Measurements from ENCODE around the gene ASIP.

The ASIP gene

DNA sequence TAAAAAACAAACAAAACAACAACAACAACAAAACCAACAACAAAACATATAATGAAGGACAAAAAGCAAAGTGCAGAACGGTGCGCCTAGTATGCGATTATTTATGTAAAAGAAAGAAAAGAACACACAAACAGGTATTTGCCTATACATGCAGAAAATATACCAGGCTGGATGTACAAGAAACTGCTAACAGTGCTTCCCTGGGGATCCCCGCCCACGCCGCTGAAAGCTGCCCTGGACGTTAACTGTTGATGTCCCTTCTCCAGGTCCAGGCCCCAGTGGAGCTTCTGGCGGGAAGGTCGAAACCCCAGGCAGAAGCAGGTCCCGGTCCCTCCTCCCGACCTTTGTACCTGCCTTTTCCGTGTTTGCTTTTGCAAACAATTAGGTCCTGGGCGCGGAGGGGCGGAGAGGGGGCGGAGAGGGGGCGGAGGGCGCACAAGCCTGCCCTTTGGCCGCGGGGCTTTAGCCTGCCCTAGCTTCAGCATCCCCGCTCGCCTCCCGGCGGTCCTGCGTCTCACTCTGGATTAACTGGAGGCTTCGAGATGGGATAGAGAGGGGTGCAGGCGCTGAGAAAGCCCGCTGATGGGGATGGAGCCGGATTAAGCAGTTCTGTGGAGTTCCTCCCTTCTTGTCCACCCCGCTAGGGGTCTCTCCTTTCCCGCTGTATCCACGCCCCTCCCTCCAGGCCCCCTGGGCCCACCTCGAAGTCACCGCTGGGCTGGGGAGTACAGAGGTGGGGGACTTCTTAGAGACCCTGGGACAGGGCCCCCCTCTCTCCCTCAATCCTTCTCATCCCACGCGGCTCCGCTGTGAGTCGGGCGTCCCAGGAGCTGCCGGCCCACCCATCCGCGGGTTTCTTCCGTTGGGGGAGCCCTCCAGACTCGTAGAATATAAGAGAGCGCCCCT, 70.1 kb downstream of the ASIP start:
- Mint-ChIP-seq H3K4me3 (no peak overlapping the region), H3K27ac (ENCODE audit: low read depth) (no peak overlapping the region), H3K36me3 (ENCODE audit: insufficient read depth) (peaks cover 2% of the 10 kb centered on the region), H3K27me3 (peaks cover 20% of the 10 kb centered on the region), H3K4me1 (peaks cover 14% of the 10 kb centered on the region), H3K9me3 (no peaks in the 10 kb centered on the region)
- DNase-seq (ENCODE audit: low spot score in 2 of 2) = no peak
- no peak for ATAC-seq (replicated peaks; ENCODE audit: extremely low read depth, poor library complexity, severe bottlenecking)

DNA sequence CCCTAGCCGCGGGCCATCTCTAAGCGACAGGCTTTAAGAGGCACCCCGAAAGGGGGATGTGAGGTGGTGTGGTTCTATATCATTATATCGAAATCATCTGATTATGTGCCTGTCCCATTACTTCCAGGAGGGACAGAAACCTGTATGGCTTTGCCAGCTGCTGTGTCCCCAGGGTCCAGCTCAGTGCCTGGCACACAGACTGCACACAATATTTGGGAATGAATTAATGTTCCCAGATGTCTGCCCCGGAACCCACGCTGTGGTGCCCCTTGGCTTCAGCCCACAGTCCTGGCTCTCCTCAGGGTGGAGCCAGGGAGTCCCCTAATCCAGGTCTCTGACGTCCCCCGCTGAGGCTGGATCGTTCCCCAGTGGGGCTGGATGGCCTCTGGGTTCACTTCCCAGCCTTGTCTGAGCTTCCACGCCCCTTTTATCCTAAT, 70.8 kb downstream of the ASIP start:
- H3K4me1 Mint-ChIP-seq = peaks cover 14% of the 10 kb centered on the region
- no peak overlapping the region for H3K4me3 Mint-ChIP-seq
- H3K9me3 Mint-ChIP-seq = no peaks in the 10 kb centered on the region
- no peak for DNase-seq (ENCODE audit: low spot score in 2 of 2)
- ATAC-seq (replicated peaks; ENCODE audit: extremely low read depth, poor library complexity, severe bottlenecking) = no peak
- no peak overlapping the region for H3K27ac Mint-ChIP-seq (ENCODE audit: low read depth)
- peaks cover 20% of the 10 kb centered on the region for H3K27me3 Mint-ChIP-seq
- peaks cover 2% of the 10 kb centered on the region for H3K36me3 Mint-ChIP-seq (ENCODE audit: insufficient read depth)

DNA sequence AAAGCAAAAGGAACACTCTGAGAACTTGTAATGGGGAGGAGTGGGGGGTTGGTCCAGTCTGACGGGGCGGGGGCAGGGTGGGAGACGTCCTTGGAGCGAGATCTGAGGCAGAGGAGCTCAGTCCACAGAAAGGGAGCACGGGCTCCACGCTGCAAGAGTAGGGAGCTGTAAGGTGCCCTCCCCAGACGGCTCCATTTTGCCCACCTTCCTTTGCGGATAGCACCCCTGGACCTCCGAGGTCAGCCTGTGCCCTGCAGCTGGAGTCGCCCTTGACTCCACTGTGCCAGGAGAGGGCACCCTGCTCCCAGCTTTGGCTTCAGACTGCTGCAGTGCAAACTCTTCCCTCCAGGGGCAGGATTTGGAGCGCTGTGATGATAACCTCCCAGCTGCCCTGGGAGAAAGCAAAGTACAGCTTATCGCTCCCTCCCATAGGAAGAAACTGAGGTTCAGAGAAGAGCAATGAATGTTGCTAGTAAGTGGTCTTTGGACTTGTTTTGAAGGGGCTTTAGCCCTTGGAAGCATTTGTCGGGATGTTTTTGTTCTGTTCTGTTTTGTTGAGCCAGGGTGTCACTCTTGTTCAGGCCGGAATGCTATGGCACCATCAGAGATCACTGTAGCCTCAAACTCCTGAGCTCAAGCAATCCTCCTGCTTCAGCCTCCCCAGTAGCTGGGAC, 71.5 kb downstream of the ASIP start:
- ATAC-seq (replicated peaks; ENCODE audit: extremely low read depth, poor library complexity, severe bottlenecking) (peak; percentile 98), DNase-seq (ENCODE audit: low spot score in 2 of 2) (peak; percentile 83 to 87)
- H3K36me3 Mint-ChIP-seq (ENCODE audit: insufficient read depth) = peaks cover 2% of the 10 kb centered on the region
- no peak overlapping the region for H3K27ac Mint-ChIP-seq (ENCODE audit: low read depth)
- peaks cover 20% of the 10 kb centered on the region for H3K27me3 Mint-ChIP-seq
- H3K4me1 Mint-ChIP-seq = peaks cover 14% of the 10 kb centered on the region
- H3K4me3 Mint-ChIP-seq = peak overlapping the region; percentile 25
- H3K9me3 Mint-ChIP-seq = no peaks in the 10 kb centered on the region

DNA sequence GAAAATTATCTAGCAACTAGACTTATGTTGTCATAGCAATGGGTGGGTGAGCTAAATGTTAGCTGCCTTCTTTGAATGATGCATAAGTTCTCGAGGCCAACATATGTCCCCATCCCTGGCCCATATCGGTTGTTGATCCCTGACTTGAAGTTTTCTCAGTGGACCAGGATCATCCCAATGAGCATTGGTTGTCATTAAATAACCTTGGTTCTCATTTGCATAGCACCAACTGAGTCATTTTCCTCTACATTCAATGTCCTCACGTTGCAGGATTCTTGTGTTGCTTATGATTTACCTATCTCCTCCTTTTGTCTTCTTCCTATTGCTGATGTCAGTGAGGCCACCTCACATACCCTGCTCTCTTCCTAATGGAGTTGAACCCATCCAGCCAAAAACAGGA, 74.0 kb downstream of the ASIP start:
- Mint-ChIP-seq H3K4me3 (no peak overlapping the region), H3K4me1 (peaks cover 14% of the 10 kb centered on the region), H3K27ac (ENCODE audit: low read depth) (no peak overlapping the region), H3K9me3 (no peaks in the 10 kb centered on the region), H3K36me3 (ENCODE audit: insufficient read depth) (peaks cover 2% of the 10 kb centered on the region), H3K27me3 (peaks cover 20% of the 10 kb centered on the region)
- DNase-seq (ENCODE audit: low spot score in 2 of 2) (no peak), ATAC-seq (replicated peaks; ENCODE audit: extremely low read depth, poor library complexity, severe bottlenecking) (no peak)

DNA sequence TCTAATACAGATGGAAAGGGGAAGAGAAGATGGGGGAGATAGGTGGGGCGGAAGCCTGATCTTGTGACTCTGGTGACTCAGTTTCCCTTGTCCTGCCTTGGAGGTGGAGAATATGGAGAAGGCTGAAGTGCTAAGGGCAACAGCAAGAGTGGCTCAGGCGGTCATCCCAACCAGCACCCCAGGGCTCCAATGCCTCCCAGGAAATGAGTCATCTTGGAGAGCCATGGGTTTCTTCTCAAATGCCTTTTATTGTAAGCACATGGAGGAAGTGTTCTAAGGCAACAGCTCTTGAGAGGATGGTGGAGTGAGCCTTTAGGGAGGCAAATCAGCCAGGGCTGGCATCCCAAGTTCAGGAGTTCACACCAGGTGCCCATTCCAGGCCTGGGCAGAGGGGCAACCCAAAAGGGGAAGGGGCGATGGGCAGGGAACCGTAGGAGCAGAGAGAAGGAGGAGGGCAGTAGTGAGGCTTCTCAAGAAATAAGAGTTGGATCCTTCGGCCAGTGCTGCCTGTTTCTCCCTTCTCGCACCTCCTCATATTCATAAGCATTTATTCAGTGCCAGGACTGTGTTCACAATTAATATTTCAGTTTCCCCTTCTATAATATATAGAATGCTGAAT, 75.1 kb downstream of the ASIP start:
- no peak for ATAC-seq (replicated peaks; ENCODE audit: extremely low read depth, poor library complexity, severe bottlenecking)
- Mint-ChIP-seq H3K27me3 (peaks cover 11% of the 10 kb centered on the region), H3K27ac (ENCODE audit: low read depth) (no peak overlapping the region), H3K36me3 (ENCODE audit: insufficient read depth) (peaks cover 2% of the 10 kb centered on the region), H3K4me1 (peaks cover 14% of the 10 kb centered on the region), H3K4me3 (no peak overlapping the region), H3K9me3 (no peaks in the 10 kb centered on the region)
- no peak for DNase-seq (ENCODE audit: low spot score in 2 of 2)
